ENCODE data around the gene DLL1.

Gene DLL1

GRCh38 chr6:170257376-170257775 lies 33.5 kb downstream of the DLL1 start:
- ChIA-PET CTCF (no interaction called here), POLR2A (no interaction called here)
- no peak for TF ChIP-seq CTCF (IDR thresholded peaks at IDR 0.05; ENCODE audit: insufficient read depth, low read length, missing control alignments)
- no peak for DNase-seq (ENCODE audit: low read depth, low spot score)
- no peak overlapping the region for H3K4me3 ChIP-seq (ENCODE audit: low read depth, low read length)

DNA sequence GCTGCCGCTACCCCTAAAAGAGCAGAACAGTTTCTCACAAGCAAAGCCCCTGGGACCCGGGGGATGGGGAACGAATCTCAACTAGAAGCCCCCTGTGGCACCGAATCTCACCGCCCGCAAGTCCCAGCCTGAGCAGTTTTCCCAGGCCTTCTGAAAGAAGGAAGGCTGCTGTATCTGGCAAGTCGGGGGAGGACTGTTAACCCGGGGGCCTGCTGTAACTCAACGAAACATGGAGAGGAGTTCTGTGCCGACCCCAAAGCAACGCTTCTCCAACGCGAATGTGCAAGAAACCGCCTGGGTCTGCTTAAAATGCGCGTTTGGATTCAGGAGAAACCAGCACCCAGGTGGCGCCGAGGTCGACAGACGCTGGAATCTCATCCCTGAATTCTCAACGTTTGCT lies 34.2 kb downstream of the DLL1 start:
- H3K4me3 ChIP-seq (ENCODE audit: low read depth, low read length): no peak overlapping the region
- ChIA-PET CTCF (no interaction called here), POLR2A (no interaction called here)
- no peak for TF ChIP-seq CTCF (IDR thresholded peaks at IDR 0.05; ENCODE audit: insufficient read depth, low read length, missing control alignments)
- no peak for DNase-seq (ENCODE audit: low read depth, low spot score)

DNA sequence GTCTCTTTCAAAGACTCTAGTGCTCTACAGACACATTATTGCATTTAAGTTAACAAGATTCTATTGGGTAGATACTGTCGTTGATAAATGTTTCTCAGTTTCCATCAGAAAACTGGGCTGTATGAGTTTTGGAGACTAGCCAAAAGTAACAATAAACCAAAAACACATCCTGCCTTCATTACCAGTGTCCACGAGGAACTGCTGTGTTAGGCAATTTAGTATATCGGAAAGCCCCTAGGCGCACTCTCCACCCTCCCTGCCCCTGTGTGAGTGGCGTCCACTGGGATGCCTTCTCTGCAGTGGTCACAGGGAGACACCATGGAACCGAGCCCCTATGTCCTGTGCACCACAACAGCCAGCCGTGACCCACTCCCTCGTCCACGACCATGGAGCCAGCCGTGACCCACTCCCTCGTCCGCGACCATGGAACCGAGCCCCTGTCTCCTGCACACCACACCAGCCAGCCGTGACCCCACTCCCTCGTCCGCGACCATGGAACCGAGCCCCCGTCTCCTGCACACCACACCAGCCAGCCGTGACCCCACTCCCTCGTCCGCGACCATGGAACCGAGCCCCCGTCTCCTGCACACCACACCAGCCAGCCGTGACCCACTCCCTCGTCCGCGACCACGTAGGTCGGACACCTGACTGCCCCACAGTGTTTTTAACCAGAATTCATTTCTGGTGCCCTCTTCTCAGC lies 35.3 kb downstream of the DLL1 start:
- TF ChIP-seq CTCF (IDR thresholded peaks at IDR 0.05; ENCODE audit: insufficient read depth, low read length, missing control alignments): no peak
- ChIA-PET POLR2A (no interaction called here), CTCF (no interaction called here)
- DNase-seq (ENCODE audit: low read depth, low spot score): no peak
- no peak overlapping the region for H3K4me3 ChIP-seq (ENCODE audit: low read depth, low read length)

DNA sequence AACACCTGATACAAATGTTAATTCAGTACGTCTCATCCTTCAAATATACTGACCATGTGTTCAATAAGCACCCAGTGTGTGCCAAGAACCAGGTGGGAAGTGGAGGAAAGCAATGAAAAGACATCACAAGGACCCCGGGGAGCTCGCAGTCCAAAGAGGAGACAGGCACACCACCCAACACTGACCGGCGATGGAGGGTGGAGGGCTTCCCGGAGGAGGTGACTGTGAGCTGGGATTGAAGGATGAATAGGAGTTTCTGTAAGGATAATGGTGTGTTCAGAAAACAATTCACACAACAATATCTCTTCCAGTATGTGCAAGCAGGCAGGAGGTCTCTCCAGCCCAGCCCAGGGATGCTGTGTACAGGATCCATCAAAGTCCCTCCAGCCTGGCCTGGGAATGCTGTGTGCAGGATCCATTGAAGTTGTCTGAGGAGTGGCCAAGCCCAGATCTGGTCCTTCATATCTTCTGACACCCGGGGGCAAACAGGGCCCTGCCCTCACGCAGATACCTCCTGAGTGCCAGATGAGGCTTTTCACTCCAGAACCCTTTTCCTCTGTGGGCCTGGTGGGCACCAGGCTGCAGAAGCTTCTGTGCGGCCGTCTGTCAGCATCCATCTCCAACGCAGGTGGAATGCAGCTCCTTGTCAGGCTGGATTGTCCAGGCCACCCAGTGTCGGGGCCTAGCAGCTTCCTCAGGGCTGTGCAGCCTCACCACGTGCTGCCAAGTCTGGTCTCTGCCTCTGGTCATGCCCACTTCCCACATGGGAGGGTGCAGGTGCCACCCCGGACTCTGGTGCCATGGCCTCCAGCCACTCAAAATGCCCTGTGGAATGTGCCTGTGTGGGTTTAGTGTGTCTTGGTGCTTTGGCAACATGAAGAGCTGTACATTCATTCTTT lies 36.3 kb downstream of the DLL1 start:
- DNase-seq (ENCODE audit: low read depth, low spot score): no peak
- no peak for TF ChIP-seq CTCF (IDR thresholded peaks at IDR 0.05; ENCODE audit: insufficient read depth, low read length, missing control alignments)
- H3K4me3 ChIP-seq (ENCODE audit: low read depth, low read length): no peak overlapping the region
- ChIA-PET POLR2A (no interaction called here), CTCF (no interaction called here)

- H3K4me3 ChIP-seq (ENCODE audit: low read depth, low read length): no peak overlapping the region
- TF ChIP-seq CTCF (IDR thresholded peaks at IDR 0.05; ENCODE audit: insufficient read depth, low read length, missing control alignments): no peak
- no peak for DNase-seq (ENCODE audit: low read depth, low spot score)
- CTCF ChIA-PET: no interaction called here
- POLR2A ChIA-PET: no interaction called here
These were observed 37.0 kb downstream of the DLL1 start for GRCh38 chr6:170253910-170254269.

DNA sequence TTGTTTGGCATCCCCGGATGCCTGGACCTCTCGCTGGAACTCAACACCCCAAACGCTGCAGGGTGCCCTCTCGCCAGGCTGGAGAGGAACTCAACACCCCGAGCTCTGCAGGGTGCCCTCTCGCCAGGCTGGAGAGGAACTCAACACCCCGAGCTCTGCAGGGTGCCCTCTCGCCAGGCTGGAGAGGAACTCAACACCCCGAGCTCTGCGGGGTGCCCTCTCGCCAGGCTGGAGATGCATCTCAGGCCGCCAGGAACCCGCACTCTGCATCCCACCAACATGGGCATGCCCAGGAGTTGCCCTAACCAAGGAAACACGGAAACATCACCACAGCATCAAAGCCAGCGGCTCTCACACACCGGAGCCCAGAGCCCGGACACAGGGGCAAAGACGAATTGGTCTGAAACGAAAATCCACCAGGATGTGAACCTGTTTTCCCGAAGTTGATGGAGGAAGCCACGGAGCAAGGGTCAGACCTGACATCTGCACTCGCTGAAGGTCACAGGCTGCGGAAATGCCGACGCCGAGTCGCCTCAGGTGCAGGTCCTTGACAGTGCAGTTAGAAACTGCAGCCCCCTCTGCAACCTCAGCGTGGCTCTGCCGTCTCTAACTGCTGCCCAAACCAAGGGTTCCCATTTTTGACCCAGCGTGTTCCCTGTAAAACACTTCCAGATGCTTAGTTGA lies 37.5 kb downstream of the DLL1 start:
- no peak for TF ChIP-seq CTCF (IDR thresholded peaks at IDR 0.05; ENCODE audit: insufficient read depth, low read length, missing control alignments)
- CTCF ChIA-PET: no interaction called here
- no peak for DNase-seq (ENCODE audit: low read depth, low spot score)
- H3K4me3 ChIP-seq (ENCODE audit: low read depth, low read length): no peak overlapping the region
- POLR2A ChIA-PET: no interaction called here

Data from AG04449 (cell line).